ENCODE data around the gene HIPK2. TPM values are rescaled to one million over a fixed set of nuclear protein-coding genes. Genes with fewer than 3 reads are reported as not detected.

Gene HIPK2
- total and polyA plus RNA-seq, 2 donors (not counting 3 experiments of a cell fraction or from before 2014, with no cell fraction given): 9.0 to 43.8 TPM

DNA sequence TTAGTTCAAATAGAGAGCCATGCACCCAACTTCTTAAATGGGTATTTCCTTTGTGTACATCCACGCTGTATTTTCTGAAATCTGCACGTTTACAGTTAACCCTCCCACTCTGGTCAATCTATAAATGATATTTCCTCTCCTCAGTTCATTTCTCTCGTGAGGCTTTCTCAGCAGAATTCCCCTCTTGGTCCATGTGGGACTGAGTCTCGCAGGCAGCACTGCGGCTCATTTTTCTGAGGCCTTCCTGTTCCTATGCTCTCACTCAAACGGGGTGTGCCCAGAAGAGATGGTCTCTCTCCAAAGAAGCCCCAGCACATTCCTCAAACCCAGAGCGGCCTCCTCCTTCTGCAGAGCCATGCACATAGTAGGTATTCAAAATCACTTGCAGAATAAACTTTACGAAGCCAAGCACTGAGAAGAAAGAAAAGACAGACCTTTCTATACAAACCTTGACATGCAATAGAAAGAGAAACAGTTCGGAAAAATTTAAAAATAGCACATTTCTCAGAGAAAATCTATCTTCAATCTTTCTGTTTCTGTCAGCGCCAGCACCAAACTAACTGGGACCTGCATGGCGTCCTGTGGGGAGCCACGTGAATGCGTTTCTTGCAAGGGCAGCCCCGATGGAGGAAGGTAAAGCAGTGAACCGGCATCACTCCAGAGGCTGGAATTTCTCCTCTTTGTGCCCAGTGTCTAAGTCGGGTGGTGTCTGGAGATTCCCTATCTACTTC is 77.1 kb downstream of the HIPK2 start:
- H3K4me2 ChIP-seq (ENCODE audit: insufficient read depth, low read length): no peak overlapping the region
- H3K27ac ChIP-seq (ENCODE audit: insufficient read depth, low read depth, low read length): no peak overlapping the region
- H3K9me3 ChIP-seq (replicated peaks; ENCODE audit: control insufficient read depth, insufficient read depth, low read length): no peaks in the 10 kb centered on the region
- FAIRE-seq: no peak
- H3K4me1 ChIP-seq (ENCODE audit: control insufficient read depth, extremely low read depth, insufficient read depth, low read length): peaks cover 9% of the 10 kb centered on the region
- ChIA-PET CTCF (no interaction called here), POLR2A (no interaction called here)
- H3K27me3 ChIP-seq (ENCODE audit: control insufficient read depth in 2 of 2, insufficient read depth in 2 of 2, low read length in 2 of 2): no peaks in the 10 kb centered on the region
- dilution Hi-C loops (cut with MboI; ENCODE audit: extremely low pct_ligation_motif_present, low sequenced_read_pairs) (no loop called here), intact Hi-C loops (cut with micrococcal nuclease) (no loop called here)
- H3K36me3 ChIP-seq (ENCODE audit: control insufficient read depth in 2 of 2, extremely low read depth in 1 of 2, insufficient read depth in 2 of 2, low read length in 2 of 2): peaks cover 0 to 7% of the 10 kb centered on the region in 2 experiments
- BruUV-seq (replicated peaks): no TSS peak
- H4K20me1 ChIP-seq (replicated peaks; ENCODE audit: control insufficient read depth, extremely low read depth, insufficient read depth, low read length): no peaks in the 10 kb centered on the region
- peaks cover 62% of the 10 kb centered on the region for H3K79me2 ChIP-seq (ENCODE audit: control insufficient read depth, insufficient read depth, low read length)
- TF ChIP-seq GATA2 (IDR thresholded peaks at IDR 0.05; ENCODE audit: insufficient read depth, insufficient read length, low read depth, low read length): no peak
- H3K9ac ChIP-seq (replicated peaks; ENCODE audit: extremely low read depth, insufficient read depth, low read length): no peak overlapping the region
- H2AFZ ChIP-seq (ENCODE audit: low read depth, low read length): no peak overlapping the region
- DNase-seq (ENCODE audit: low read depth, low spot score): no peak
- H3K4me3 ChIP-seq (replicated peaks in 1 of 3; ENCODE audit: insufficient read depth in 1 of 3, low read depth in 1 of 3, low read length in 3 of 3): no peak overlapping the region
- H3K9me1 ChIP-seq (replicated peaks; ENCODE audit: control insufficient read depth, extremely low read depth, insufficient read depth, low read length): no peaks in the 10 kb centered on the region

GRCh38 chr7:139699640-139700504 is 77.9 kb downstream of the HIPK2 start:
- Histone ChIP-seq H3K9ac (replicated peaks; ENCODE audit: extremely low read depth, insufficient read depth, low read length) (no peak overlapping the region), H4K20me1 (replicated peaks; ENCODE audit: control insufficient read depth, extremely low read depth, insufficient read depth, low read length) (no peaks in the 10 kb centered on the region), H3K27me3 (ENCODE audit: control insufficient read depth in 2 of 2, insufficient read depth in 2 of 2, low read length in 2 of 2) (no peaks in the 10 kb centered on the region), H3K4me3 (replicated peaks in 1 of 3; ENCODE audit: insufficient read depth in 1 of 3, low read depth in 1 of 3, low read length in 3 of 3) (no peak overlapping the region), H3K4me2 (ENCODE audit: insufficient read depth, low read length) (no peak overlapping the region), H3K9me1 (replicated peaks; ENCODE audit: control insufficient read depth, extremely low read depth, insufficient read depth, low read length) (no peaks in the 10 kb centered on the region), H2AFZ (ENCODE audit: low read depth, low read length) (no peak overlapping the region), H3K9me3 (replicated peaks; ENCODE audit: control insufficient read depth, insufficient read depth, low read length) (no peaks in the 10 kb centered on the region), H3K36me3 (ENCODE audit: control insufficient read depth in 2 of 2, extremely low read depth in 1 of 2, insufficient read depth in 2 of 2, low read length in 2 of 2) (peaks cover 0 to 7% of the 10 kb centered on the region in 2 experiments), H3K27ac (ENCODE audit: insufficient read depth, low read depth, low read length) (no peak overlapping the region), H3K79me2 (ENCODE audit: control insufficient read depth, insufficient read depth, low read length) (peaks cover 63% of the 10 kb centered on the region), H3K4me1 (ENCODE audit: control insufficient read depth, extremely low read depth, insufficient read depth, low read length) (peaks cover 9% of the 10 kb centered on the region)
- ChIA-PET CTCF (no interaction called here), POLR2A (no interaction called here)
- intact Hi-C loops (cut with micrococcal nuclease) (no loop called here), dilution Hi-C loops (cut with MboI; ENCODE audit: extremely low pct_ligation_motif_present, low sequenced_read_pairs) (no loop called here)
- no TSS peak for BruUV-seq (replicated peaks)
- FAIRE-seq: no peak
- TF ChIP-seq MAX (IDR thresholded peaks at IDR 0.05; ENCODE audit: insufficient read depth, insufficient read length) (no peak), JUN (IDR thresholded peaks at IDR 0.05; ENCODE audit: borderline replicate concordance, insufficient read depth, insufficient read length, low read depth) (no peak), MYC (IDR thresholded peaks at IDR 0.05; ENCODE audit: low read depth, low read length) (no peak), POLR2A (IDR thresholded peaks at IDR 0.05; ENCODE audit: low read depth, low read length) (no peak), CTCF (IDR thresholded peaks at IDR 0.05; ENCODE audit: extremely low read depth in 1 of 2, insufficient read depth in 1 of 2, low read depth in 1 of 2, low read length in 2 of 2) (no peak), FOS (IDR thresholded peaks at IDR 0.05; ENCODE audit: borderline replicate concordance, insufficient read depth, low read length) (no peak), POLR2AphosphoS5 (IDR thresholded peaks at IDR 0.05; ENCODE audit: insufficient read depth, low read depth, low read length) (no peak), EZH2 (IDR thresholded peaks at IDR 0.05; ENCODE audit: borderline replicate concordance, low read depth, low read length, severe bottlenecking) (no peak), GATA2 (IDR thresholded peaks at IDR 0.05; ENCODE audit: insufficient read depth, insufficient read length, low read depth, low read length) (no peak)
- DNase-seq (ENCODE audit: low read depth, low spot score): no peak

All from endothelial cell of umbilical vein (primary cell).